Fibroblast of skin of back (primary cell): ENCODE measurements around the gene ACTR3.

ENCODE experiments used
- DNase-seq: peaks from one replicate; pipeline ENCODE4 v3.0.0-alpha.2; 2013

ACTR3 gene

GRCh38 chr2:114005110-114005783 lies 115.4 kb downstream of the ACTR3 start:
- DNase-seq, result no peak

- DNase-seq, result no peak
Observed at GRCh38 chr2:114006460-114006859, 116.6 kb downstream of the ACTR3 start.

- no peak for DNase-seq
Observed at GRCh38 chr2:114007436-114007835, 117.5 kb downstream of the ACTR3 start.

GRCh38 chr2:114008720-114009119 lies 118.8 kb downstream of the ACTR3 start:
- DNase-seq, result no peak

- no peak for DNase-seq
Observed at GRCh38 chr2:114009205-114009944, 119.5 kb downstream of the ACTR3 start.

- DNase-seq, result no peak
Observed at GRCh38 chr2:114010001-114010400, 120.1 kb downstream of the ACTR3 start.

- no peak for DNase-seq
Observed at GRCh38 chr2:114011713-114012112, 121.8 kb downstream of the ACTR3 start.
